Activated CD4-positive, alpha-beta T cell treated with anti-CD3 and anti-CD28 coated beads, Interleukin-2, amount 50 U/mL, for 4 hours (primary cell): ENCODE measurements around the gene POU4F3.

Experiments
- DNase-seq, 2 experiments: peaks; one replicate each; pipeline ENCODE4 v3.0.0-alpha.2; 2020

Gene POU4F3

DNA sequence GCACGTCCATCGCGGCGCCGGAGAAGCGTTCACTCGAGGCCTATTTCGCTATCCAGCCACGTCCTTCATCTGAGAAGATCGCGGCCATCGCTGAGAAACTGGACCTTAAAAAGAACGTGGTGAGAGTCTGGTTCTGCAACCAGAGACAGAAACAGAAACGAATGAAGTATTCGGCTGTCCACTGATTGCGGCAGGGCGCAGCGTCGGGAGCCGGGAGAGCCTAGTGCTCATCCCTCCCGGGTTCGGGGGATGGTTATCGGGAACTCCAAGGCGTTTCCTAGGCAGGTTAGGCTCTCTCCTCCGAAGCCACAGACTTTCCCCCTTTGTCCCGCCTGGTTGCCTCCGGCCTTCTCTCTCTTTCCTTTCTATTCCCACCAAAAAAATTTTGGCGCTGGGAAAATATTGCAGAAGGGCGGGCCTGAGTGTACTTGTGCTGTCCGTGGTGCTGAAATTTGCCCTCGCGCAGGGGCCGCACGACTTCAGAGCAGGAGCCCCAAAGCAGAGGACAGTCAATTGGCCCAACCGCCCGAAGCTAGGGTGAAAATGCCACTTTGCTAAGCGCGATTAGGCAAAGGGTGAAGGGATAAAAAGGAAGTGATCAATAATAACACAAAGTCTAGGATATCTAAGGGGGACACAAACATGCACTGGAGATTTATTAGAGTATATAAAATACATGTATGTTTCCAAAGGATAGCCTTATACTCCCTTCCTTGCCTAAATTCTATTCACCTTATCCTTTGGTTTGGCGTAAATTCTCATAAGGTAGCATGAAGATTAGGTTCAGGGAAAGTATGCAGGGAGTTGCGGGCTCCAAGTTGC lies 1.8 kb downstream of the POU4F3 start:
- DNase-seq = no peak

DNA sequence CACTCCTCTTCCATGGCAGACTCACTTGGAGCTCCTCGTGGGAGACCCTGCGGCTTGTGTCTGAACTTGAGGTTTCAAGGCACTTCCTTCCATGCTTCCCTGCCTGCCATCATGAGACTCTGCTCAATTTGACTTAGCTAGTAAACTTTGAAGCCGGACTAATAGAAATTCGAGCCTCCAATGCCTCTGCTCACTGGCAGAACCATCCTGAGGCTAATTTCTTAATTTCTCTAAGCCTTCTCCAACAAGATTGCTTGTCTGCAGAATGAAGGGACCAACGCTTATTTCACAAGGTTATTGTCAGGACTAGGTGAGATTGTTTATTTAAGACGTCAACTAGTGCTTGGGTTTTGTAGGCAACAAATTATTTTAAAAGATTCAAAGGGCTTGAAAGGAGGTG lies 3.2 kb downstream of the POU4F3 start:
- no peak for DNase-seq

GRCh38 chr5:146342519-146342881 lies 3.9 kb downstream of the POU4F3 start:
- no peak for DNase-seq

GRCh38 chr5:146342882-146343865 lies 4.5 kb downstream of the POU4F3 start:
- no peak for DNase-seq

DNA sequence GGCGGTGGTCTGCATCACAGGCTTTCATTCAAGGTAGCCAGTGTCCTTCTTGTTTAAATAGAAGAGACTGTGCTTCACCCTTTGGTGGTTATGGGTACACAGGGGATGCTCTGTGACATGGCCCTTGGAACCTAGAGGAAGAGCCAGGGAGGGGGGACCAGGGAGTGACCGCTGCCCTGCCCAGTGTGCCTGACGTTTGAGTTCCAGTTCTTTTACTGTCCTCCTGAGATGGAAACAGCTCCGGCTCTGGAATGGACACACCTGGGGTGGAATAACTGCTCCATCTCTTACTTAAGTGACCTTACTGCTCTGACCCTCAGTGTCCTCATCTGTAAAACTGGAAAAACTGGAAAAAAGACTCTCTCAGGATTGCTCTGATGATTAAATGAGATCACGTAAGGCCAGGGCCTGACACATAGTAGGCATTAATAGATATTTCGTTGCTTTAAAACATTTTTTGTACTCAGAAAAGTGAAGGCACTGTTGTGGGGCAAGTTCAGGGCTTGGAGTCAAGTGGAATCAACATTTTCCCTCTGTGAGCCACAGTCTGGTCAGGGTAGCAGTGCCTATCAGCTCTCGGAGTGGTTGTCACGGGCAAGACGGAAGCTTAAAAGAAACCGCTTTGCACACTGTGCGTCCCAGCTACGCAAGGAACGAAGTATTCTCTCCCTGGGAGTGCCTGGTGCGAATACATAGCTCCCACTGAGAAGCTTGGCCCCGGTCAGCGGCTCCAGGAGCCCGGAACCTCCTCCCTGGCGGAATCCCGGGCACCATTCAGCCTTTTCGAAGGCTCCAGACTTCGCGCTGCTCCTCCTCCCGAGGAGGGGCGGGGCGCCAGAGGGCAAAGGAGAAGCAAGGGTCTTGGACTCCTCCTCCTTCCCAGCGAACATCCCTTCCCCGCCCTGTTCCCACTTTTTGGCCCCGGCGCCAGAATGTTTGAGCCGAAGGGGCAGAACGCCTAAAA lies 5.8 kb downstream of the POU4F3 start:
- no peak for DNase-seq

DNA sequence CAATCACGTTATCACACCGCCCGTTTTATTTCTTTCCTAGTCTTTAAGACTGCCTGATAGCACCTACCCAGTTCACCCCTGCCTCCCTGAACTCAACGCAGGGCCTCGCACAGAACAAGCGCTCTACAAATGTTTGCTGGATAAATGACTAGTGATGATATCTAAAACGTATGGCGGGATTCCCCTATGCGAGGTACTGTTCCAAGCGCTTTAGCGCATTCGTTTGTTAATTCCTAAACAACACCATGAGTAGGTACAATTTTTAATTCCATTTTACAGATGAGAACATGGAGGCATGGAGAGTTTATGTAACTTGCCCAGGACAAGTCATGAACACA lies 6.6 kb downstream of the POU4F3 start:
- DNase-seq = no peak

DNA sequence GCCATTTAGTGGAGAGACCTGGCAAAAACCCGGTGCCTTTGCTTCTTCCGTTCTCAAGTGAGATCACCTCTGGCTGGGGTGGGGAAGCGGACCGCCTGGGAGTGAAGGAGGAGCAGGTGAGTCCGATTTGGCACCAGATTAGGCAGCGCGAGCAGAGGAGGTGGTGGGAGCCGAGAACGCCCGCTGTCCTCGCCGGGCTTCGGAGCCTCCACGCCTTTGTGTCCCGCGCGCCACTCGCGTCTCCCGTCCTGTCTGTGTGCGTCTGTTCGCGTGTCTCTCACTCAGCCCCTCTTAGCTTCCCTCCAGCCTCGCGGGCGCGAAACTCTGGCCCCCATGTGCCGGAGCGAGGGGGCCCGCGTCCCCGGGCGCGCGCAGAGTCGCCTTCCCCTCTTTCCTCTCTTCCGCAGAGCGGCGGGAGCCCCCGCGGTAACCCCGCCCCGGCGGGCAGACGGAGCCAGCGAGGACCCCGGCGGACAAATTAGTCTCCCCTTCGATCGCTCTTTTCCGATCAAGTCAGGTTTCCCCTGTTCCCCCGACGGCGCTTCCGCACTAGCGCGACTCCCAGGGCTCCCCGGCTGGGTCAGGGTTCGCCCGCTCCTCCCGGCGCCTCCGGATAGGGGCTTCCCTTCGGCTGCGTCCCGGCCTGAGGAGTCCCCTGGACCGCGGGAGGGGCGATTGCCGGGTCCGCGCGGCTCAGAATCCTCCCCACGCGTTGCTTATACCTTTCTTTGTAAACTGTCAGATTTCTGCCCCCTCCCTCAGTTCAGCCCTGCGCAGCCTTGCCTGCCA lies 7.1 kb downstream of the POU4F3 start:
- DNase-seq = no peak

DNA sequence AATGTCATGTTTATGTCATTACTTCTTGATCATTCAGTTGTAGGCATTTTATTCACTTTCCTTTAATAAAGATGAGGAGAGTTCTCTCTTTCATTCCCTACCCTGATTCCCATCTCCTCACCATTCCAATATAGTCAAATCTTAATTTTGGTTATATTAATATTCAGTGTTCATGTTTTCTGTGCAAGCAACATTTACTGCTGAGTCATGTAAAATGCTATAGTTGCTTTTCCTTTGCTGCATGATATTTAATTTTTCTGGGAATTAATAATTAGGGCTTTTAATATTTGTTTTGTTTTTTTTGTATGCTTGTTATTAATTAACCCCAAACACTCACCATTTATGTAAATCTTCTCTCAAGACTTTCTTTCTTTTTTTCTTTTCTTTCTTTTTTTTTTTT lies 18.5 kb downstream of the POU4F3 start:
- DNase-seq = no peak

GRCh38 chr5:146359836-146360235 lies 21.2 kb downstream of the POU4F3 start:
- DNase-seq = no peak

- DNase-seq = no peak
These were observed 24.7 kb downstream of the POU4F3 start for GRCh38 chr5:146363161-146363874.

DNA sequence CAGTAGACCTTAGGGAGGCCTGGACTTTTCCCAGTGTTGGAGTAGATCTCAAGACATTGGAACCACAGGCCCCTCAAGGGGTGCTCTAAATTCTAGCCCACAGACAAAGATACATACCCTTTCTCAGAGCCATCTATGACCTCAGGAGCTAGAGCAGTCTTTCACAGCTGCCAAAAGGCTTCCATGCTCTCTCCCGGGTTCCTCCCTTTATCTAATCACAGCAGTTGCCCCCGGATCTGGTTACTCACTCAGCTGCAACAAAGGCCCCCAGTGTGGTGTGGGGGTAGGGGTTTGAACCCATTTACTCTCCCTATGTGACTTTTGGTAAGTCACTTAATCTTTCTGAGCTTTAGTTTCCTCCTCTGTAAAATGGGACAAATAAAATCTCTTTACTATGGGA lies 27.0 kb downstream of the POU4F3 start:
- no peak for DNase-seq

DNA sequence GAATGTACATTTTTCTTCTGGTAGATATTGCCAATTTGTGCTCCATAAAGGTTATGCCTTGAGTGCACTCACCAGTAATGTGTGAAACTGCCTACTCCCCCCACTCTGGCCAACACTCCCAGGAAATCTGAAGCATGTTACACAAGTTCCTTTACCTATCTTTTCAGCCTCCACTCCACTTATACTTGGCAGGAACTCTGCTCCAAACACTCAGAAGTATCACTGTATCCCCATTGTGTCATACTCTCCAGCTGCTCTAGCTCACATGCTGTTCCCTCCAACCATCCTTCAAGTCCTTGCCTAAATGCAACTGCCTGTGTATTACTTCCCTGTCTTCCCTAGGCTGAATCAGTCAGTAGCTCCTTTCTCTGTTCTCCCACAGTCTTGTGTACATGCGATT lies 28.3 kb downstream of the POU4F3 start:
- no peak for DNase-seq

DNA sequence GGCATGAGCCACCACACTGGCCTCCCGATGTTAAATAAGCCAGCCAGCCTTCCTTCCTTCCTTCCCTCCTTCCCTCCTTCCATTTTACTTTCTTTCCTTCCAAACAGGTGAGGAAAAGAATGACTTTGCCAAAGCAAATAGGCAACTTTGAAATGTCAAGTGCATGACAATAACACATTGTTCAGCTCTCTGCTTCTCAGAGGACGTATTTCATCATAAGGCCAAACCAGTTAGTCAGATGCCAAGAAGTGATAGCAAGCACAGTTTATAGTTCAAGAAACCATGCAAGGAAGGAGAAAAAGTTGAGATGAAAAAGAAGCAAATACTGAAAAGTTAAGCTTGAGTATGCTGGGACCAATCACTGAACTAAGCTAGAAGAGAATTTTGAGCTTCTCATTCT lies 29.5 kb downstream of the POU4F3 start:
- no peak for DNase-seq

DNA sequence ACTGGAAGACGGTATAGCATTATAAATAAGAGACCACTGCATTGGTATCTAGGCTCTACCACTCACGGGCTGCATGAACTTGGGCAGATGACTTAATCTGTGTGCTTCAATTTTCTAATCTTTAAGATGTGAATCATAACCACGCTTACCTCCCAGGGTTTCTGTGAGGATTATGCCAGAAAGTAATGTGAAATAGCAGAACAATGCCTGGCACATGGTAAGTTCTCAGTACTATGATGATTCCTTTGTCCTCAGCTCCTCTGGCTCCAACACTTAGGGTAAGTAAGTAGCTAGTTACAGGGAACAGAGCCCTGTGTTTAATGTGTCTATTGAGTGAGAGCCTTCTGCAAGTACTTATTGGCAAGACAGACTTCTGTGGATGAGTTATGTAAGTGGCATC lies 31.1 kb downstream of the POU4F3 start:
- no peak for DNase-seq

DNA sequence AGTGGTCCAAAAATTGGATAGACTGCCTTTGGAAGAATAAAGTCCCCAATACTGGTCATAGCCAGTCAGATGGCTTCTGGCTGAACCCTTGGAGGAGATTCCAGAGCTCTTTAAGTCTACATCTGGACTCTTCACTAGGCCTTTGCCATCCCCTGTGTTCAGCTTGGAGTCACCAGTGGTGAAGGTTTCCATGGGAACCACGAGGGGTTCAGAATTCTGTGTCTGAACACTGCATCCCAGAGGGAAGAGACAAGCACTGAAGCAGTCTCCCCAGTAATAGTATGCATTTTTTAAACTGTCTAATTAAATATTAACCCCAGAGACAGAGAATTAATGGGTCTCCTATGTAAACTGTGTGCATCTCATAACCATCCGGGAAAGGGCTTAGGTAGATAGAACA lies 38.2 kb downstream of the POU4F3 start:
- DNase-seq = no peak

GRCh38 chr5:146378986-146379385 lies 40.3 kb downstream of the POU4F3 start:
- DNase-seq = no peak

GRCh38 chr5:146380714-146381113 lies 42.1 kb downstream of the POU4F3 start:
- no peak for DNase-seq

DNA sequence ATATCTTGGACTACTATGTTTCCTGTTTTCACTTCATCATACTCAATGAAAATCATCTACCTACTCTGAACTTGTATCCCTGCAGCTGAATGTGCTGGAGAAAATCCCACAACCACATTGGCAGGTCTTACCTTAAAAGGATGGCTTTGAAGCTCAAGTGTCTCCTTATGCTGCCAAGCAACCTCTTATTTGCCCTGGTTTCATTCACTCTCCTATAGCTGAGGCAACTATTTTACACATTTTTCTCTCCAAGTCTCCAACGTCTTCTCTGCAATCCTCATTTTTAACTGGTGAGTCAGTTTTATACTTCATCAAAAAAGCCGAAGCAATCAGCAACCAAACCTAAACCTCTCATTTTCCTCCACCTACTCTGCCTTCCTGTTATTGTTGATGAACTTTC lies 49.7 kb downstream of the POU4F3 start:
- no peak for DNase-seq

DNA sequence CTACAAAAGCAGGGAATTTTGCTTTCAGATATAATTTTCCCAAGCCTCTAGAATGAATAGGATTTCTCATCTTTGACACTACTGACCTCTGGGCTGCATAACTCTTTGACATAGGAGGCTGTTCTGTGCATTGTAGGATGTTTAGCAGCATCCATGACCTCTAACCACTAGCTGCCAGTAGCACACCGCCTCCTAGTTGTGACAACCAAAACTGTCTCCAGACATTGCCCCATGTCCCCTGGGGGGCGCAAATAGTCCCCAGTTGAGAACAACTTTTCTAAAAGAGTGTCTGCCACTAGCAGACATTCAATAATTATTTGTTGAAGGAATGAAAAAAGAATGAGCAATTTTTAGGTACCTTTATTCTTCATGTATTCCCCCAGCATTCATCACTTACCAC lies 51.8 kb downstream of the POU4F3 start:
- no peak for DNase-seq
